ENCODE measurements around the gene FAM135A.
"Not testable (repeated sequence)": the region's sequence is repeated elsewhere in the genome, so short reads cannot be mapped to it uniquely, and the experiment has no call there.

The FAM135A gene

GRCh38 chr6:70459699-70460098 lies 46.4 kb downstream of the FAM135A start:
- DNase-seq (ENCODE audit: low read depth in 2 of 2) = not testable (repeated sequence)

GRCh38 chr6:70470016-70470415 lies 56.7 kb downstream of the FAM135A start:
- DNase-seq (ENCODE audit: low read depth in 2 of 2) = no peak

DNA sequence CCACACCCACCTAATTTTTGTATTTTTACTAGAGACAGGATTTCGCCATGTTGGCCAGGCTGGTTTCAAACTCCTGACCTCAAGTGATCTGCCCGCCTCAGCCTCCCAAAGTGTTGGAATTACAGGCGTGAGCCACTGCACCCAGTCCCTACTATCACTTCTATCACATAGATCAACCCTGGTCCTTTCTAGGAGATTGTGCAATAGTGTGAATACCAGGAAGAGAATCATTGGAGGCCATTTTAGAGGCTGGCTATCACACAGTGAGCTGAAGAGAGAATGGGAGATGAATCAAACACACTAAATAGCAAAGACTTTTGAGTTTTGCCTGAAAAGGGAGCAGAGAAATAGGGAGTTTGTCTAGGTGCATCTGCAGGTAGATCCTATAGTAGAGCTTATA lies 57.2 kb downstream of the FAM135A start:
- not testable (repeated sequence) for DNase-seq (ENCODE audit: low read depth in 2 of 2)

GRCh38 chr6:70474751-70475150 lies 61.4 kb downstream of the FAM135A start:
- no peak for DNase-seq (ENCODE audit: low read depth in 2 of 2)

DNA sequence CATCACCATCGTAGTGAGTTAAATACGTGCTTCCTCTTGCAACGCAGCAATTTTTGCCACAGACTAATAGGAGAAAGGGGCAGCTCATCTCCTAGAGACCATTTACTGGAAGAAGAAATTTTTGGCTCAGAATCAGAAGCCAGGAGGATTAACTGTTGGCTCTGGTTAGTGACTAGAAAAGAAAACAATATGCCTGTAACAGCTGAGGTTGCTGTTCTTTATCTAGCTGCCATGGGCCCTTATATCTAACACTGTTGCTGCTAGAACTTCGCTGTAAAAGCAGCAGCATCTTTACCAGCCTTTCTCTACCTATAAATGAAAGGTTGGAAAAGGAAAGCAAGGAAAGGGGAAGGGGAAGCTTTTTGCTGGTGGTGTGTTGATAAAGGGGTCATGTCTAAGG lies 65.9 kb downstream of the FAM135A start:
- DNase-seq (ENCODE audit: low read depth in 2 of 2) = no peak

GRCh38 chr6:70486638-70487037 lies 73.3 kb downstream of the FAM135A start:
- DNase-seq (ENCODE audit: low read depth in 2 of 2) = not testable (repeated sequence)

DNA sequence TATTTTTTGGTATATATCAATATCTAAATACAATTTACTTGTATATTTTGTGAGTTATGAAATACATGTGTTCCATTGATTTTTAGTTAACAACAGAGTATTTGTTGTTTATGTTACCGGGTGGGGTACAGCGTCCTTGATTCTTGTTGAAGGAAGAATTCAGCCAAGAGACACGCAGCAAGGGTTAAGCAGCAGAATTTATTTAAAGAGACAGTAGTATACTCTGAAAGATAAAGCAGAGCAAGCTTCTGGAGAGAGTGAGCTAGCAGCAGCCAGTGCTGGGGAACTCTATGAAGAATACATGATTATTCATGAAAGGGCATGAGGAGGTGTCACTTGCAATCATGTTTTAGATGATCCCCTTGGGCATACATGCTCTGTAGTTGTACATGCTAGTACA lies 76.1 kb downstream of the FAM135A start:
- no peak for DNase-seq (ENCODE audit: low read depth in 2 of 2)

DNA sequence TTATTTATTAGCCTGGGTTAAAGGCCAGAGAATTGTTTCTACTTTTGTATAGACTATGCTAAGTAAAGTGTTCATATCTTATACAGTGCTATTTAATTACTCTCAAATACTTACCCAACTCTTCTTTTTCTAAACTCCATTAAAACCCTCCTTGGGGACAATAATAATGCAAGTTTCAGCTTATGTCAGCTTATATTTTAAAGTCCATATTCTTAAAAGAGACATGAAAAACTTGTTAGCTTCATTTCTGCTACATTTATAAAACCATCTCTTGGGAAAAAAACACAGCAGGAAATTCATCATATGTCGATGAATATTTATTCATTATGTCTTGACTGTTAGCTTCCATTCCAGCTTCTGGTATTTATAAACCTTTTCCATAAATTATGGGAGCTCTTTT lies 81.5 kb downstream of the FAM135A start:
- DNase-seq (ENCODE audit: low read depth in 2 of 2) = no peak

DNA sequence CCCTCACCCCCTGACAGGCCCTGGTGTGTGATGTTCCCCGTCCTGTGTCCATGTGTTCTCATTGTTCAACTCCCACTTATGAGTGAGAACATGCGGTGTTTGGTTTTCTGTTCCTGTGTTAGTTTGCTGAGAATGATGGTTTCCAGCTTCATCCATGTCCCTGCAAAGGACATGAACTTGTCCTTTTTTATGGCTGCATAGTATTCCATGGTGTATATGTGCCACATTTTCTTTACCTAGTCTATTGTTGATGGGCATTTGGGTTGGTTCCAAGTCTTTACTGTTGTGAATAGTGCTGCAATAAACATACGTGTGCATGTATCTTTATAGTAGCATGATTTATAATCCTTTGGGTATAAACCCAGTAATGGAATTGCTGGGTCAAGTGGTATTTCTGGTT lies 82.5 kb downstream of the FAM135A start:
- not testable (repeated sequence) for DNase-seq (ENCODE audit: low read depth in 2 of 2)

- no peak for DNase-seq (ENCODE audit: low read depth in 2 of 2)
Measured at GRCh38 chr6:70502484-70502883, 89.2 kb downstream of the FAM135A start.

GRCh38 chr6:70503813-70504465 lies 90.6 kb downstream of the FAM135A start:
- no peak for DNase-seq (ENCODE audit: low read depth in 2 of 2)

DNA sequence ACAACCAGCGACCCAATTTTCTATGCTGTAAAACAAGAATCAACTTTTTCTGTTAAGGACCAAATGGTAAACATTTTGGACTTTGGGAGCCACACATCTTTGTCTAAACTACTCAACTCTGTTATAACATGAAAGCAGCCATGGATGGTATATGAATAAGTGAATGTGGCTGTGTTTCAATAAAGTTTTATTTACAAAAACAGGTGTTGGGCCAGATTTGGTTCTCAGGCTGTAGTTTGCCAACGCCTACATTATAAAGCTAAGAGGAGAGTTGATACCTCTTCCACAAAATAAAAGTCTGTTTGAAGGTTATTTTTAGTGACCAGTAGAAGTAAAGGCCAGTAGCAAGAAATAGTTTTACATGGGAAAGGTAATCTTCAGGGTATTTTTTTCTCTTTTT lies 93.0 kb downstream of the FAM135A start:
- no peak for DNase-seq (ENCODE audit: low read depth in 2 of 2)

DNA sequence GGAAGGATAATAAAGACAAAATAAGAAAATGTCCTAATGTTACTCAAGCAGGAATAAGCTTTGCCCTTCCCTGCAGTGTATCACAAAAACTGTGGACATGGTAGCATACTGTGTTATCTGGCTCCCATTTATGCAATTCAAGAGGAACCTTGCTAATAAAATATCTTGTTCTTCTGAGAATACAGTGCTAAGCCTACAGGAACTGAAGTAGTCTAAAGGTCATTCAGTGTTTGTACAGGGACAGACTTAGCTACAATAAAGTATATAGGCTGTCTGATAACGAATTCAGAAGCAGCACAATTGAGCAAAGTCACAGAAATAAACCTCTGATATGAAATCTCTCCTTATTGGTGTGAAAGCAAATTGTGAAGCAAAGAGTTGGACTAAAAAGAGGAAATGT lies 93.9 kb downstream of the FAM135A start:
- DNase-seq (ENCODE audit: low read depth in 2 of 2) = no peak

DNA sequence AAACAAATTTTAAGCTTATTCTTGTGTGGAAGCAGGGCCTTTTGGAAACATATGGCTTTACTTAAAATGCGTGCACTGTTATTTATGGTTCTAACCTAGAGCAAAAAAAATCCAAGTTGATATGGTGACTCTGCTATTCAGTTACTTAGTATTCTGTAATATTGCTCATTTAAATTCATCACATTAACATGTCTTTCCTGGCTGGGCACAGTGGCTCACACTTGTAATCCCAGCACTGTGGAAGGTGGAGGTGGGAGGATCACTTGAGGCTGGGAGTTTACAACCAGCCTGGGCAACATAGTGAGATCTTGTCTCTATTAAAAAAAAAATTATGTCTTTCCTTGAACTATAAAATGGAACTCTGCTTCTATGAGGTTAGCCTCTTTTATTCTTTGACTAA lies 95.6 kb downstream of the FAM135A start:
- DNase-seq (ENCODE audit: low read depth in 2 of 2) = no peak

DNA sequence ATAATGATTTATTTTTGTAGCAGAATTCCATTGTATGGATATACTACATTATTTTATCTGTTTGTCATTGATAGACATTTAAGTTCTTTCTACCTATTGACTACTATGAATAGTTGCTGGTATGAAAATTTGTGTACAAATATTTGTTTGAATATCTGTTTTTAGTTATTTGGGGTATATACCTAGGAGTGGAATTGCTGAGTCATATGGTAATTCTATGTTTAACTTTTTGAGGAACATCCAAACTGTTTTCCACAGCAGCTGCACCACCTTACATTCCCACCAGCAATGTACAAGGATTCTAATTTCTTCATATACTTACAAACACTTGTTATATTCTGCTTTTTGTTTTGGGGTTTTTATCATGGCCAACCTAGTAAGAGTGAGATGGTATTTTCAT lies 97.3 kb downstream of the FAM135A start:
- no peak for DNase-seq (ENCODE audit: low read depth in 2 of 2)

GRCh38 chr6:70518723-70519122 lies 105.4 kb downstream of the FAM135A start:
- no peak for DNase-seq (ENCODE audit: low read depth in 2 of 2)

DNA sequence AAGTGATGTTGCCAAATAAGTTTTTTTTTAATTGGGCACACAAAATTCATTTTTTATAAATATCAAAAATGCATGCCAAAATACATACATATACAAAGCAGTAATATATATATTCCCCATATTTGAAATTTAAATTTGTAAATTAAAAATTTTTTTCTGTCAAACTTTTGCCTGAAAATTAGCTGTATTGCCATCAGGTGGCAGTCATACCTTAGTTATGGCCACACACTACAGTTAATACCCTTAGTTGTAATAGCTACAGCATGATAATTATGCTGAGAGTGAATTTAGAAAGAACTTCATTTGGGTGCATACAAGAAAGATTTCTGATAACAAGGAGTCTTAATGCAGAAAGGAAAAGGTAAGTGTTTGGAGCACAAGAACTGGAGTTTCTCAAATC lies 107.3 kb downstream of the FAM135A start:
- no peak for DNase-seq (ENCODE audit: low read depth in 2 of 2)

- no peak for DNase-seq (ENCODE audit: low read depth in 2 of 2)
Measured at GRCh38 chr6:70524721-70525286, 111.5 kb downstream of the FAM135A start.

DNA sequence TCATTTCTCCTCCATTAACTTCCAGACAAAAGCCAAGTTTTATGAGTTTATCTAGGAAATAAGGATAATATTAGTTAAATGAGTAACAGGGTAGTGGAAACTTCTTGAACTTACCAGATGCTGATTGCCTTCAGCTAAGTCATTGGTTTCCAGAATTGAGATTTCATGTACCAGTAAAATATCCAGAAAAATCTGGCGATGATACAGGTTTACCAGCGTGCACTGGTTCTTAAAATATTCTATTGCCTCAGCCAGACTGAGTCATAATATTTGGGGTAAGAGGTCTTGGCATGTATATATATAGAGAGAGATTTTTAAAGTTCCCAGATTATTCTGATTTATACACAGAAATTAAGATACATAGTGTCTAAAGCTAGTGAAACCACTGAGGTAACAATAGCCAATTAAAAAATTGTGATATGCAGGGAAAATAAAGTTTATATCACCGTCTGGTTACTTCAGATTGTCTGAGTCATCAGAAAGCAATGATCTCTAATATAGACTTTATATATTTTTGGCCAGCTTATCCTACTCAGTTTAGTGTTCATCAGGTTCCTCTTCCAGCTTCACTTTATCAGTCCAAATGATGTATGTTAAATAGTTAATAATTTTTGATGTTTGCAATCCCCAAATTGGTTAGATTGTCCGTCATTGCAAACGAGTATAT lies 113.9 kb downstream of the FAM135A start:
- no peak for DNase-seq (ENCODE audit: low read depth in 2 of 2)

- DNase-seq (ENCODE audit: low read depth in 2 of 2) = no peak
Measured at GRCh38 chr6:70530023-70530422, 116.7 kb downstream of the FAM135A start.

GRCh38 chr6:70531133-70531532 lies 117.8 kb downstream of the FAM135A start:
- no peak for DNase-seq (ENCODE audit: low read depth in 2 of 2)

- DNase-seq (ENCODE audit: low read depth in 2 of 2) = no peak
Measured at GRCh38 chr6:70537266-70537665, 124.0 kb downstream of the FAM135A start.

DNA sequence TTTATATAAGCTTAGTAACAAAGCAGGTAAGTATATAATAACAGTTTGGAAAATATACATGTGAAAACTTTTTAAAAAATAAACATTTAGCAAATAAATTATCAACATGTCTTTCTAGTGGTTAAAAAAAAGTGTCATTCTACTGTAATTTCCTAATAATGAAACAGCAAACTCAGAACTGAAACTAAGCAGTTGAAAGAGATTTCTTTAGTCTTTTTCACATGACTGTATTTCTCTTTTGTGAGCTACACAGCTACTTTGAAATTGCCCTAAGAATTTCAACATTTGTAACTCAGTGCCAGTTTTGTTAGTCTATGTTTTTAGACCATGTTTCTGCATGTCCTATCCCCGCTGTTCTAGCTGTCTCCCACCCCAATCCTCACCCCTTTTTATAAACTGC lies 125.1 kb downstream of the FAM135A start:
- DNase-seq (ENCODE audit: low read depth in 2 of 2) = no peak
